HCT116 (cell line): Measurements from ENCODE around the gene MMP15. TPM values are rescaled to one million over a fixed set of nuclear protein-coding genes. Genes with fewer than 3 reads are reported as not detected.

Experiments used
- ATAC-seq: fragments of 200-7000 bp; cut with Tn5 transposase; 2 replicates; pipeline ENCODE4 v1.9.1; 2020; ENCODE audit warnings: mild to moderate bottlenecking, moderate library complexity
- BruUV-seq: library from RNA; stranded (reverse); fragments of 400-500 nt; replicated peaks from 2 replicates; lab custom pipeline; 2021; lab: Mats Ljungman, UMichigan
- CTCF ChIA-PET: fragments of 300-600 bp; sonication (Branson Sonifier 250); formaldehyde crosslinking; loops from one replicate; lab custom pipeline; 2021; ENCODE audit warnings: antibody characterized with exemption; lab: Charles Lee
- POLR2A ChIA-PET: fragments of 300-600, 350-600 bp; sonication (Branson Sonifier 250); formaldehyde crosslinking; loops from one replicate; lab custom pipeline; 2021; ENCODE audit warnings: antibody characterized with exemption; lab: Charles Lee
- RAD21 ChIA-PET, 2 experiments: fragments of 300-600 bp; sonication (Branson Sonifier 250); formaldehyde crosslinking; loops; one replicate each; lab custom pipeline; 2023; ENCODE audit warnings: low total read pairs in 2 of 2; ENCODE audit not compliant: uncharacterized antibody in 2 of 2, unreplicated experiment in 2 of 2, low non-redundant PET in 1 of 2; lab: Charles Lee
- DNase-seq: peaks from one replicate; pipeline ENCODE4 v3.0.0-alpha.2; 2010; ENCODE audit warnings: low read depth, low spot score
- H2AFZ ChIP-seq: fragments of 200-600 bp; shearing (Covaris generic), sonication (generic); 2 replicates; pipeline ENCODE4 v1.6.1; 2017; ENCODE audit warnings: low read depth, mixed run types, mixed read lengths, antibody characterized with exemption, low read length; ENCODE audit not compliant: poor library complexity, severe bottlenecking
- H3K27ac ChIP-seq: 2 replicates; pipeline ENCODE4 v1.5.1; 2012; ENCODE audit warnings: low read depth, low read length
- H3K27me3 ChIP-seq: fragments of 200-600 bp; sonication (generic); 2 replicates; pipeline ENCODE4 v1.6.1; 2016; ENCODE audit warnings: mixed run types, low read length, mixed read lengths; ENCODE audit not compliant: insufficient read depth
- H3K36me3 ChIP-seq, 2 experiments: fragments of 200-500 bp in 1 of 2; fragments of 200-600 bp in 1 of 2; sonication (Bioruptor generic) in 1 of 2; sonication (generic) in 1 of 2; 2 replicates each; pipeline versions ENCODE4 v1.5.1 to v1.6.1; 2014 to 2016; ENCODE audit warnings: low read length in 2 of 2, inconsistent platforms in 1 of 2, mixed read lengths in 1 of 2, mixed run types in 1 of 2; ENCODE audit not compliant: insufficient read depth in 2 of 2, control insufficient read depth in 1 of 2
- H3K4me1 ChIP-seq, 2 experiments: fragments of 200-600 bp in 1 of 2; sonication (generic) in 1 of 2; 2 replicates each; pipeline versions ENCODE4 v1.5.1 to v1.6.1; 2012 to 2017; ENCODE audit warnings: low read length in 2 of 2, inconsistent platforms in 1 of 2, mild to moderate bottlenecking in 1 of 2, mixed read lengths in 1 of 2, mixed run types in 1 of 2, moderate library complexity in 1 of 2; ENCODE audit not compliant: insufficient read depth in 2 of 2, control insufficient read depth in 1 of 2
- H3K4me2 ChIP-seq: fragments of 200-600 bp; sonication (generic); 2 replicates; pipeline ENCODE4 v1.6.1; 2017; ENCODE audit warnings: mixed run types, low read length, mixed read lengths
- H3K4me3 ChIP-seq, 2 experiments: fragments of 200-600 bp in 1 of 2; sonication (generic) in 1 of 2; replicated peaks in 1 of 2; 2 replicates each; pipeline ENCODE4 v1.5.1; 2011 to 2016; ENCODE audit warnings: low read length in 2 of 2, control low read depth in 1 of 2, low read depth in 1 of 2, mild to moderate bottlenecking in 1 of 2, mixed read lengths in 1 of 2, mixed run types in 1 of 2
- H3K79me2 ChIP-seq: fragments of 200-600 bp; sonication (generic); 2 replicates; pipeline ENCODE4 v1.6.1; 2017; ENCODE audit warnings: mild to moderate bottlenecking, mixed run types, low read length, moderate library complexity, mixed read lengths; ENCODE audit not compliant: insufficient read depth
- H3K9ac ChIP-seq: fragments of 200-600 bp; sonication (generic); 2 replicates; pipeline ENCODE4 v1.6.1; 2016; ENCODE audit warnings: low read length, mixed read lengths
- H3K9me2 ChIP-seq: fragments of 200-600 bp; sonication (generic), shearing (Covaris generic); 2 replicates; pipeline ENCODE4 v1.6.1; 2017; ENCODE audit warnings: mixed run types, mild to moderate bottlenecking, moderate library complexity; ENCODE audit not compliant: insufficient read depth
- H3K9me3 ChIP-seq, 2 experiments: fragments of 200-500 bp in 1 of 2; fragments of 200-600 bp in 1 of 2; sonication (Bioruptor generic) in 1 of 2; sonication (generic) in 1 of 2; 2 replicates each; pipeline ENCODE4 v1.6.1; 2014 to 2017; ENCODE audit warnings: low read length in 2 of 2, mixed read lengths in 2 of 2, inconsistent platforms in 1 of 2, low read depth in 1 of 2, mild to moderate bottlenecking in 1 of 2, mixed run types in 1 of 2, moderate library complexity in 1 of 2; ENCODE audit not compliant: control insufficient read depth in 1 of 2, insufficient read depth in 1 of 2
- H4K20me1 ChIP-seq: fragments of 200-600 bp; sonication (generic), shearing (Covaris generic); 2 replicates; pipeline ENCODE4 v1.6.1; 2017; ENCODE audit warnings: mixed run types, mild to moderate bottlenecking, moderate library complexity; ENCODE audit not compliant: insufficient read depth
- CBX3 ChIP-seq: IDR thresholded peaks from 2 replicates; pipeline ENCODE4 v1.6.1; 2012; ENCODE audit warnings: low read depth
- EGR1 ChIP-seq: IDR thresholded peaks from 2 replicates; pipeline ENCODE4 v1.6.1; 2012; ENCODE audit warnings: low read depth
- EZH2 ChIP-seq: fragments of 200-600 bp; sonication (generic); IDR thresholded peaks from 2 replicates; pipeline ENCODE4 v1.6.1; 2017; ENCODE audit warnings: antibody characterized with exemption, mixed run types
- EZH2phosphoT487 ChIP-seq: fragments of 200-600 bp; IDR thresholded peaks from 2 replicates; pipeline ENCODE4 v1.6.1; 2018; ENCODE audit warnings: antibody characterized with exemption, borderline replicate concordance
- JUND ChIP-seq: IDR thresholded peaks from 2 replicates; pipeline ENCODE4 v1.6.1; 2012
- MAX ChIP-seq: IDR thresholded peaks from 2 replicates; pipeline ENCODE4 v1.6.1; 2012
- SP1 ChIP-seq: IDR thresholded peaks from 2 replicates; pipeline ENCODE4 v1.6.1; 2012; ENCODE audit warnings: low read depth
- SRF ChIP-seq: IDR thresholded peaks from 2 replicates; pipeline ENCODE4 v1.6.1; 2012; ENCODE audit warnings: low read depth
- TCF7L2 ChIP-seq: IDR thresholded peaks from 2 replicates; pipeline ENCODE4 v1.7.0; 2011; ENCODE audit warnings: borderline replicate concordance, inconsistent platforms; ENCODE audit not compliant: insufficient read depth, insufficient read length; ENCODE audit errors: extremely low read depth
- ZFX ChIP-seq: fragments of 450-650 bp; IDR thresholded peaks from 2 replicates; pipeline ENCODE4 v1.6.1; 2017
- intact Hi-C: fragments of 100-400 bp; cut with micrococcal nuclease; formaldehyde crosslinking; loops from 2 replicates; pipeline ENCODE4 v1.10.0; 2022
- total RNA-seq: library from RNA; stranded (reverse); gene quantifications from one replicate; pipeline ENCODE4 v1.2.1, GENCODE V29; 2021; ENCODE audit not compliant: unreplicated experiment
- TF ChIP-seq, protein P1 (sequence below): IDR thresholded peaks from 2 replicates; pipeline ENCODE4 v1.6.1; 2012; ENCODE audit warnings: low read depth
- TF ChIP-seq, protein P2 (sequence below): IDR thresholded peaks from 2 replicates; pipeline ENCODE4 v1.6.1; 2011; ENCODE audit warnings: mild to moderate bottlenecking, low read length, moderate library complexity; ENCODE audit not compliant: insufficient replicate concordance; ENCODE audit errors: extremely low read depth

MMP15 gene
- total RNA-seq, 1 experiment from 2014 or later: 38.5 TPM

- ChIA-PET RAD21 (no interaction called here), POLR2A (no interaction called here), CTCF (interaction anchor here (1.1 to 1.4 kb wide), 2 partner anchors 100 to 408 kb away, joined by 3 to 4 read pairs; no protein-coding TSS in a partner anchor)
- ATAC-seq (no peak), DNase-seq (no peak)
- Histone ChIP-seq H3K79me2 (peaks cover 9% of the 10 kb centered on the region), H3K9me2 (no peaks in the 10 kb centered on the region), H3K27me3 (no peaks in the 10 kb centered on the region), H3K27ac (peak overlapping the region; percentile 77), H3K36me3 (peaks cover 9 to 11% of the 10 kb centered on the region in 2 experiments; a peak in 3 of 4 replicates), H3K4me3 (peak overlapping the region; percentile 83 to 85), H3K4me1 (peaks cover 18 to 38% of the 10 kb centered on the region in 2 experiments; a peak in 3 of 4 replicates), H3K9ac (peak overlapping the region; percentile 74), H4K20me1 (no peaks in the 10 kb centered on the region), H3K4me2 (peak overlapping the region; percentile 99), H2AFZ (no peak overlapping the region), H3K9me3 (no peaks in the 10 kb centered on the region)
- TF ChIP-seq, protein P1, sequence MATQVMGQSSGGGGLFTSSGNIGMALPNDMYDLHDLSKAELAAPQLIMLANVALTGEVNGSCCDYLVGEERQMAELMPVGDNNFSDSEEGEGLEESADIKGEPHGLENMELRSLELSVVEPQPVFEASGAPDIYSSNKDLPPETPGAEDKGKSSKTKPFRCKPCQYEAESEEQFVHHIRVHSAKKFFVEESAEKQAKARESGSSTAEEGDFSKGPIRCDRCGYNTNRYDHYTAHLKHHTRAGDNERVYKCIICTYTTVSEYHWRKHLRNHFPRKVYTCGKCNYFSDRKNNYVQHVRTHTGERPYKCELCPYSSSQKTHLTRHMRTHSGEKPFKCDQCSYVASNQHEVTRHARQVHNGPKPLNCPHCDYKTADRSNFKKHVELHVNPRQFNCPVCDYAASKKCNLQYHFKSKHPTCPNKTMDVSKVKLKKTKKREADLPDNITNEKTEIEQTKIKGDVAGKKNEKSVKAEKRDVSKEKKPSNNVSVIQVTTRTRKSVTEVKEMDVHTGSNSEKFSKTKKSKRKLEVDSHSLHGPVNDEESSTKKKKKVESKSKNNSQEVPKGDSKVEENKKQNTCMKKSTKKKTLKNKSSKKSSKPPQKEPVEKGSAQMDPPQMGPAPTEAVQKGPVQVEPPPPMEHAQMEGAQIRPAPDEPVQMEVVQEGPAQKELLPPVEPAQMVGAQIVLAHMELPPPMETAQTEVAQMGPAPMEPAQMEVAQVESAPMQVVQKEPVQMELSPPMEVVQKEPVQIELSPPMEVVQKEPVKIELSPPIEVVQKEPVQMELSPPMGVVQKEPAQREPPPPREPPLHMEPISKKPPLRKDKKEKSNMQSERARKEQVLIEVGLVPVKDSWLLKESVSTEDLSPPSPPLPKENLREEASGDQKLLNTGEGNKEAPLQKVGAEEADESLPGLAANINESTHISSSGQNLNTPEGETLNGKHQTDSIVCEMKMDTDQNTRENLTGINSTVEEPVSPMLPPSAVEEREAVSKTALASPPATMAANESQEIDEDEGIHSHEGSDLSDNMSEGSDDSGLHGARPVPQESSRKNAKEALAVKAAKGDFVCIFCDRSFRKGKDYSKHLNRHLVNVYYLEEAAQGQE: no peak
- no peak for TF ChIP-seq EZH2phosphoT487
- no peak for TF ChIP-seq TCF7L2
- TF ChIP-seq SRF: no peak
- TF ChIP-seq CBX3: no peak
- no peak for TF ChIP-seq JUND
- TF ChIP-seq SP1: no peak
- TF ChIP-seq, protein P2, sequence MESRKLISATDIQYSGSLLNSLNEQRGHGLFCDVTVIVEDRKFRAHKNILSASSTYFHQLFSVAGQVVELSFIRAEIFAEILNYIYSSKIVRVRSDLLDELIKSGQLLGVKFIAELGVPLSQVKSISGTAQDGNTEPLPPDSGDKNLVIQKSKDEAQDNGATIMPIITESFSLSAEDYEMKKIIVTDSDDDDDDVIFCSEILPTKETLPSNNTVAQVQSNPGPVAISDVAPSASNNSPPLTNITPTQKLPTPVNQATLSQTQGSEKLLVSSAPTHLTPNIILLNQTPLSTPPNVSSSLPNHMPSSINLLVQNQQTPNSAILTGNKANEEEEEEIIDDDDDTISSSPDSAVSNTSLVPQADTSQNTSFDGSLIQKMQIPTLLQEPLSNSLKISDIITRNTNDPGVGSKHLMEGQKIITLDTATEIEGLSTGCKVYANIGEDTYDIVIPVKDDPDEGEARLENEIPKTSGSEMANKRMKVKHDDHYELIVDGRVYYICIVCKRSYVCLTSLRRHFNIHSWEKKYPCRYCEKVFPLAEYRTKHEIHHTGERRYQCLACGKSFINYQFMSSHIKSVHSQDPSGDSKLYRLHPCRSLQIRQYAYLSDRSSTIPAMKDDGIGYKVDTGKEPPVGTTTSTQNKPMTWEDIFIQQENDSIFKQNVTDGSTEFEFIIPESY: no peak
- no peak for TF ChIP-seq MAX
- no peak for TF ChIP-seq ZFX
- TF ChIP-seq EGR1: no peak
- TF ChIP-seq EZH2: no peak
- no TSS peak for BruUV-seq
- intact Hi-C loops: no loop called here
Measured at GRCh38 chr16:57999366-57999970, 26.1 kb upstream of the MMP15 start.
